ENCODE measurements around the gene NT5C2. TPM values are rescaled to one million over a fixed set of nuclear protein-coding genes. Genes with fewer than 3 reads are reported as not detected.
A peak's percentile ranks its signal among the peaks of the same experiment; 100 is the strongest.

NT5C2 gene
- total RNA-seq, 1 donor from 2014 or later: 87.4 TPM

GRCh38 chr10:103120977-103121735 lies 71.9 kb downstream of the NT5C2 start:
- ATAC-seq: no peak

DNA sequence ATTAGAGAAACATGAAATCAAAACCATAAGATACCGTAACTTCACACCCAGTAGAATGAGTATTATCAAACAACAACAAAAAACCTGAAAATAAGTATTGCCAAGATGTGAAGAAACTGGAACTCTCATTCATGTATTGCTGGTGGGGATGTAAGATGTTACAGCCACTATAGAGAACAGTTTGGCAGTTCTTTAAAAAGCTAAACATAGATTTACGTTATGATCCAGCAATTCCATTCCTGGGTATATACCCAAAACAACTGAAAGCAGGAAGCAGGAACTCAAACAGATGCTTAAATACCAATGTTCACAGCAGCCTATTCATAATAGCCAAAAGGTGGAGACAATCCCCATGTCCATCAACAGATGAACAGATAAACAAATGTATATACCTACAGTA lies 72.5 kb downstream of the NT5C2 start:
- no peak for ATAC-seq

- ATAC-seq: no peak
Measured at GRCh38 chr10:103117247-103117646, 75.8 kb downstream of the NT5C2 start.

GRCh38 chr10:103114876-103115275 lies 78.2 kb downstream of the NT5C2 start:
- ATAC-seq: peak; percentile 74

- no peak for ATAC-seq
Measured at GRCh38 chr10:103111918-103112877, 80.9 kb downstream of the NT5C2 start.

DNA sequence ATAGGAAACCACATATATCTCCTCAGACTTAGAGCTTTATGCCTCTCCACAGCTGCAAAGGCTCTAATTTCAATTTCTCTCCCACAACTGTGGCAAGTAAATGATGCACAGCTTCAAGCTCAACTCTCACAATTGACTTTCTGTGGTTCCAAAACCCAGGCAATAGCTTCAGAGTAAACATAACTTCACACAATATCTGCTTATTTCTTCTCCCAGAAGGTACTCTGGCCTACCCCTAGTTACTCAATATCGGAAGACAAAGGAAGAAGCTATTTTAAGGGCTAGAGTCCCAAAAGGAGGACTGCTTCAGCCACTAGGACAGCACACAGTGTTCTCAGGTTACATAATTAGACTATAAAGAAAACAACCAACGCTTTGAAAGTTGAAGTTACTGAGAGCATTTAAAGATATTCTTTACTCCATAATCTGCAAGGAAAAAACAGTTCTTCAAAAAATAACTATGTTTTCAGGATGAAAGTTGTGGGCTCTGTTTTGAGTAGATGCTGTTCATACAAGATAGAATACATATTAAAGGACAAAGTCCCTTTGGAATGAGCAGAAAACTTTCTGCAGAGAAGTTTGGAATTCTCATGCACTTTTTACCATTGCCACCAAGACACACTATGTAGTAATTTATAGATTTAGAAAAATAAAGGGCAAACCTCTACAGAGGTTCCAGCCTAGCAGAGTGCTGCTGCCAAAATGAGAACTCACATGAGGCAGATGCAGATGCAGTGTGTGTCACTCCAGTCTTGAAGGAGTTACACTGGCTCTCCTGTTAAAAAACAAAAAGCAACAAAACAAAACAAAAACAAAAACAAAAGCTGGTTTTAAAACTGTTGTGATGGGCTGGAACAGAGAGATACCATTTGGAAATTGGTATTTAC lies 81.8 kb downstream of the NT5C2 start:
- ATAC-seq: no peak

- ATAC-seq: no peak
Measured at GRCh38 chr10:103110407-103110806, 82.7 kb downstream of the NT5C2 start.

DNA sequence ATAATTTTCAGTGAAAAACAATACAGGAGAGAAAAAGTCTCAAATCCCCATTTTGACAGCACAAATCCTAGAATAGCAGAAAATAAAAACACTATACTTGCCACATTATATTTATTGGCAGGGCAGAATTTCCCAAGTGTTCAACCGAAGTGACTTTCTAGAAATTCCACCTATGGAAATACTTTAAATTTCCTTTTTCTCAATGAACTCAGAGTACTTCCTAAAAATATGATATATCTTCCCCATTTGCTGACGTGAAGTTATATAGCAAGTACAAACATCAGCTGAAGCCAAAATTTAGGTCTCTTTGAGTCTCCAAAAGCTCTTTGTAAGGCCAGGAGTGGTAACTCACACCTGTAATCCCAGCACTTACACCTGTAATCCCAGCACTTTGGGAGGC lies 83.3 kb downstream of the NT5C2 start:
- no peak for ATAC-seq

DNA sequence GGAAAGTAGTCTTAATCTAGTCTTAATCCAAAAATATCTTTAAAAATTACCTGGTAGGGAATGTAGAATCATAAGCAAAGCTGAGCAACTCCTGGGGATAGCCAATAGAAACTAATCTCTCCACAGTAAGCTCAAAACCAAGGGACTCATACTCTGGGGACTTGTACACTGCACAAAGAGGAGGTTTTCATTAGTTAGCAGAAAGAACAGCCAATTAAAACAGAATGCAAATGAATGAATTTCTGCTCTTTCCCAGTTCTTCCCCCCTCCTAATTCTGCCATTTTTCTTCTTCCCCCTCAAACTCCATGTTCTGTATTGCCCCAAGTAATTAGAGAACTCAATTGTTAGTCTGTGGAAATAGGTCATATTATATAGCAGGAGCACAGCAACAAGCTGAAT lies 86.5 kb downstream of the NT5C2 start:
- no peak for ATAC-seq

DNA sequence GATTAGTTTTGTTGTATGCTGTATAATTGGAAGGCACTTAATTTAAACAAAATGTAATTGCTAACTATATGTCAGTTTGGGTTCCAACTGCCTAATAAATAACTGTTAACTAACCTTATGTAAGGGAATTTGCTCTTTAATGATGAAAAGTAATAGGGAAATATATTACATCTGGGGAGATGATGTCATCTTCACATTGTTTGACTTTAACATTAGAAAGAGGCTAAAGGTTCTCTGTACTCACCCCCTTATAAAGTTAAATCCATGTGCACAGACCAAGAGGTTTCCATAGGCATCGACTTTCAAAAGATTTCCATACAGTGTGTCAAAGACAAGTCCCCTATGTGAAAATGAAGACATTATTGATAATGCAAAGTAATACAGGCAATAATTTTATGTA lies 87.6 kb downstream of the NT5C2 start:
- no peak for ATAC-seq

DNA sequence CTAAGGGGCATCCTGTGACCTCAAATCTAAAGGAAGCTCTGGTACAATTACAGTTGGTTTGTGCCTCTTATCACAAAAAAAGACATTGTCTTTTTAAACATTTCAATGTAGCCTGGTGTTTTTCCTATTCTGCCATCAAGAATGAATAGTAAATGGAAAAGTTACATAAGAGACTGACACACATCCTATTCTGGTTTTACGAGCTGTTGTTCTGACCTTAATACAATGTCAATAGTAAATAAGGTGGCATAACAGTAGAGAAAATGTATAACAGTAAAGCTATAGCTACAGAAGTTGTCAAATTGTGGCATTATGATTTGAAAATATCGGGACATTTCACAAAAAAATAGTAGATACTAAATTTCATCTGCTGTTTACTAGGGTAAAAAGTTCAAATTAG lies 88.4 kb downstream of the NT5C2 start:
- no peak for ATAC-seq

DNA sequence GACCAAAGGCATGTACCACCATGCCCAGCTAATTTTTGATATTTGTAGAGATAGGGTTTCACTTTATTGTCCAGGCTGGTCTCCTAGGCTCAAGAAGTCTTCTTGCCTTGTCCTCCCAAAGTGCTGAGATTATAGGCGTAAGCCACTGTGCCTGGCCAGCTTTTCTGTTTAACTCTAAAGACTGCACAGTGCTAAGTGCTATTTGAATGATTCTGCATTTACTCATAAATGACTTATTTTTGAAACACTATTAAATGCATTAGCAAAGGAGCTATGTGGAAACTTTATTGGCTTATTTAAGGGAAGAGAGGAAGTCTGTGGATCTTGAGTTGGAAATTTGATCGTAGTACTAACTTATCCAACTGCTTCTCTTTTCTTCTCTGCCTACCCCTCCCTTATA lies 89.1 kb downstream of the NT5C2 start:
- ATAC-seq: no peak

GRCh38 chr10:103102195-103102594 lies 90.9 kb downstream of the NT5C2 start:
- no peak for ATAC-seq

DNA sequence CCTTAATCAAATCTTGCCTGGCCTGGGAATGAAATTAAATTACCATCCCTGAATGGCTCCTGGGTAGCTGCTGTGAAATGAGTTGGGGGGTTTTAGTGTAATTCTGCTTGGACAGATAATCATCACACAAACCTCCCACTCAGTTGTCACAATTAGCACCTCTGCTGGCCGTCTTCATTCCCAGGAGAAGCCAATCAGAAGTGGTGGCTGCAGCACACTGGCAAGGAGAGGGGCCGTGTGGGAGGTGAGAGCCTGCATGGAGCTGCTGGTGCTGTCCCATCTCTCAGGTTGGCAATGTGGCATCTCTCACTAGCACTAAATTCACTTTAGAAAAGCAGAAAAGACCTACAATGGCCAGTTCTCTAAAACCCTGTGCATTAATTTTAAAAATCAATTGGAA lies 92.5 kb downstream of the NT5C2 start:
- ATAC-seq: no peak

- no peak for ATAC-seq
Measured at GRCh38 chr10:103098240-103098639, 94.8 kb downstream of the NT5C2 start.

GRCh38 chr10:103096130-103096529 lies 96.9 kb downstream of the NT5C2 start:
- no peak for ATAC-seq

GRCh38 chr10:103095005-103095404 lies 98.1 kb downstream of the NT5C2 start:
- ATAC-seq: no peak

GRCh38 chr10:103090911-103091310 lies 102.2 kb downstream of the NT5C2 start:
- no peak for ATAC-seq

GRCh38 chr10:103089493-103089892 lies 103.6 kb downstream of the NT5C2 start:
- no peak for ATAC-seq

DNA sequence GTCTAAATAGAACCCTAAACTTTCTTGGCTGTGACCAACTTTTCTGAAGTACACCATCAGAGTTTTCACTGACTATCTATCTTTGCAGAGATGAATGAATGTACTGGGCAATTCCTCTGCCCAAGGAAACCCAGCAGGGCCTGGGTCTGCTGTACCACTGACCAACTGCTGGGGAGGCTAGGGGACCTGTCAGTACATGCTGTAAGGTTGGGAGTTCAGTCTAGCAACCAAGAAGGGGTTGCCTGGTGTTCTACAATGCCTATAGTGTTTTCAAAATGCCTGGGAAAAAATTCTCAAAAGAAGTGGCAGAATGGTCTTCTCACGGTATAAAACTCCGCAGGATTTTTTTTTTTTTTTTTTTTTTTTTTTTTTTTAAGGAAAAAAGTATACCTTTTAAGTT lies 106.3 kb downstream of the NT5C2 start:
- no peak for ATAC-seq

DNA sequence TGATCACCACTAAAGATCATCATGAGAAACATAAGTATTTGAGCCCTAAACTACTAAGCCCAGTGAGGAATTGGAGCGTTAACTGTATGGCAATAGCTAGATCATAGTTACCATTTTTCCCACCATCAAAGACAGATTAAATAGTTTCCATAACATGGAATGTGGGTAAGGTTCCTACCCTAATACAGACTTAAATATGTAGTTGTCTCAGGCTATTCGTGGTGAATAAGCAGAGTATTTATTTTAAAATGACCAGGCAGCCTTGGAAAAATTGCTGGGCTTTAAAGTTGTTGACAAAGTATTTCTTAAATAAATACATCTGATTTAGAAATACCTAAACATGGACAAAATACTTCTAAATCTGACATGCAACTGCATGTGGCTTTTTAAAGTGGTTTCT lies 106.8 kb downstream of the NT5C2 start:
- ATAC-seq: no peak

- ATAC-seq: no peak
Measured at GRCh38 chr10:103083977-103084320, 109.1 kb downstream of the NT5C2 start.

All from esophagus mucosa (tissue), 1 donor.